ENCODE results near the gene SUSD1.

GRCh38 chr9:112159781-112160180 is 15.3 kb downstream of the SUSD1 start:
- TF ChIP-seq CTCF (IDR thresholded peaks at IDR 0.05), result no peak
- TF ChIP-seq ZBTB33 (IDR thresholded peaks at IDR 0.05; ENCODE audit: borderline replicate concordance, low read depth), result no peak
- TF ChIP-seq FOXJ3 (CRISPR knock-in tag; IDR thresholded peaks at IDR 0.05), result no peak
- TF ChIP-seq REST (IDR thresholded peaks at IDR 0.05; ENCODE audit: low read depth, low read length), result no peak

Measured in SK-N-SH (cell line).